AG10803 (cell line): ENCODE measurements around the gene CWC27.

Experiments
- DNase-seq: peaks from one replicate; pipeline ENCODE4 v3.0.0; 2010; ENCODE audit warnings: low read depth
- H3K4me3 ChIP-seq: 2 replicates; pipeline ENCODE4 v1.5.1; 2011; ENCODE audit warnings: mild to moderate bottlenecking, low read length, control low read depth
- TF ChIP-seq, protein P1 (sequence below): conservative IDR thresholded peaks from 2 replicates; pipeline ENCODE4 v1.5.1; 2011; ENCODE audit warnings: mild to moderate bottlenecking, low read length, control low read depth, inconsistent platforms

Gene CWC27

DNA sequence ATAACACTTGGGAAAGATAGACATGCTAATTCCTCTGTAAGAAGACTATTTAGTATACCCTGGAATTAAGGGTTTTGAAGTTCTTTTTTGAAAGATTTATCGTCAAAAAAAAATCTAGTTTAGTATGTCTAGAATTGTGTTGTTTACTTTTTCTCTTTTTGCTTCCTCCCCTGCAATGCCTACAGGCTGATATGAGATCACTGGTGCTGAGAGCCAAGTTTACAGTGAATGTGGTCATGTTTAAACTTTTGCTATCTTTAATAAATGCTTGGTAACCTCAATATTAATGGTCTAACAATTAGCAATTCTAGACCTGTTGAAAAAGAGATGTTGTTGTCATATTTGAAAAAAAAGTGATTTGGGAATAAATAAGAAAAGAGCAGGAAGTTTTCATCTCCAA lies 86.1 kb downstream of the CWC27 start:
- DNase-seq = no peak
- no peak overlapping the region for H3K4me3 ChIP-seq
- TF ChIP-seq, protein P1, sequence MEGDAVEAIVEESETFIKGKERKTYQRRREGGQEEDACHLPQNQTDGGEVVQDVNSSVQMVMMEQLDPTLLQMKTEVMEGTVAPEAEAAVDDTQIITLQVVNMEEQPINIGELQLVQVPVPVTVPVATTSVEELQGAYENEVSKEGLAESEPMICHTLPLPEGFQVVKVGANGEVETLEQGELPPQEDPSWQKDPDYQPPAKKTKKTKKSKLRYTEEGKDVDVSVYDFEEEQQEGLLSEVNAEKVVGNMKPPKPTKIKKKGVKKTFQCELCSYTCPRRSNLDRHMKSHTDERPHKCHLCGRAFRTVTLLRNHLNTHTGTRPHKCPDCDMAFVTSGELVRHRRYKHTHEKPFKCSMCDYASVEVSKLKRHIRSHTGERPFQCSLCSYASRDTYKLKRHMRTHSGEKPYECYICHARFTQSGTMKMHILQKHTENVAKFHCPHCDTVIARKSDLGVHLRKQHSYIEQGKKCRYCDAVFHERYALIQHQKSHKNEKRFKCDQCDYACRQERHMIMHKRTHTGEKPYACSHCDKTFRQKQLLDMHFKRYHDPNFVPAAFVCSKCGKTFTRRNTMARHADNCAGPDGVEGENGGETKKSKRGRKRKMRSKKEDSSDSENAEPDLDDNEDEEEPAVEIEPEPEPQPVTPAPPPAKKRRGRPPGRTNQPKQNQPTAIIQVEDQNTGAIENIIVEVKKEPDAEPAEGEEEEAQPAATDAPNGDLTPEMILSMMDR = no peak

DNA sequence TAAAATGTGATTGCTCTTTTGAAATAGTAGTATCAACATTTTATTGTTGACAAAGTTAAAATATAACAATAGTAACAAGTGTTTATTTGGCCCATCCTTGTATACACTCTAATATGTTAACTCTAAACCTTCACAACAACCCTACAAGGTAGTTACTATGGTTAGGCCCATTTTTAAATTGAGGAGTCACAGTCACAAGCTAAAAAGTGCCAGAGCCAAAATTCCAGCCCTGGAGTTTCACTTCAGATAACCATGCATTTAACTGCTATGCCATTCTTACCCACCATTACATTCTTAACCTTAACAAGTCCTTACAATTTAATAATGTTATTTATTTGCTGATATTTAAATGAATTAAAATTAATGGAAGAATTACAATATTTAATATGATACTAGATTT lies 91.2 kb downstream of the CWC27 start:
- TF ChIP-seq, protein P1 = no peak
- no peak for DNase-seq
- no peak overlapping the region for H3K4me3 ChIP-seq

DNA sequence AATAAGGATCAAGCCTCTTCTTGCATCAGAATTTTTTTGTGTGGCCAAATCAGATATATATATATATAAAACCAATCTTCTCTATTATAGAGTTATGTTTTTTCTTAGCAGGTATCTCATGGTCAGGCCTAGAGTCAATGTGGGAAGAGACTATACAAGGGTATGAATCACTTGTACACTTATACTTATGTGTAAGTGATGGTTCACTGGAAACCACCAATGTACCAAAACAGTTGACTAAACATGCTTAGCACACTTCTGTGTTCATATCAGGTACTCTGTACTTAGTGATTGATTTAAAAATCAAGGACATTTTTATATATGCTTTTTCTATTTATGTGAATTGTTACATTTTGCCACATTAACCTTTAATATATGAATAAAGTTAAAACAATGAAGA lies 92.6 kb downstream of the CWC27 start:
- no peak overlapping the region for H3K4me3 ChIP-seq
- no peak for DNase-seq
- TF ChIP-seq, protein P1 = no peak

DNA sequence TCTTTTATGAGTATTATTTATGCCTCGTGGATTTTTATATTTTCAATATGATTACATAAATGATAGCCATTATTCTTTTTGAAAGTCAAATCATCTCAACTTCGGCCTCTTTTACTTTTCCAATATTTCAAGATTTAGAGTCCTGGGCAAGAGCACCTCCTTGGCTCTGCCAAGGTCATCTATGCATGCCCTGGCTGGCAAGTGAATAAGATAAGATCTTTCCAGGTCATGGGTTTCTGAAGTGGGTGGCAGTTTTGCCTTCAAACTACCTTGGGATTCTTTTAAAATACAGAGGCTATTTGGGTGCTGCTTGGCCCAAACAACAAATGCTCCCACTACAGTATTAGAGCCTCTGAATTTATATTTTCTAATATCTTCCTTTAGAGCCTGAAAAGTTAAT lies 95.4 kb downstream of the CWC27 start:
- DNase-seq = no peak
- TF ChIP-seq, protein P1 = no peak
- H3K4me3 ChIP-seq = no peak overlapping the region

DNA sequence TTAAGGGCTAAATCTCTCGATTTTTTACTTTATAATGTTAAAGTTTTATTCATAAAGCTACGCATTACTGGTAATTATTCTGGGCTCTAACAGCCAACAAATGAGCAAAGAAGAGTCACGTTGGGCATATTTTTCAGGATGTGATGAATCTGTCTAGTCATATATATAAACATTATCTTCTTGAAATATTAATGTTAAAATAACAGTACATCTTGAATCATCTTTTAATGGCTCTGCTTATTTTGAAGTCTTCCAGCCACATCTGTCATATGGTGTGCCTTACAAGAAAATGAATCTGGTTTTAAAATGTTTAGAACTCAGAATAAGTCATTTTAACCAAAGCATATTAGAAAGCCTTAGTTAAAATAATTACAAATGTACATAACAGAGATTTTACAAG lies 96.9 kb downstream of the CWC27 start:
- TF ChIP-seq, protein P1 = no peak
- DNase-seq = no peak
- no peak overlapping the region for H3K4me3 ChIP-seq

DNA sequence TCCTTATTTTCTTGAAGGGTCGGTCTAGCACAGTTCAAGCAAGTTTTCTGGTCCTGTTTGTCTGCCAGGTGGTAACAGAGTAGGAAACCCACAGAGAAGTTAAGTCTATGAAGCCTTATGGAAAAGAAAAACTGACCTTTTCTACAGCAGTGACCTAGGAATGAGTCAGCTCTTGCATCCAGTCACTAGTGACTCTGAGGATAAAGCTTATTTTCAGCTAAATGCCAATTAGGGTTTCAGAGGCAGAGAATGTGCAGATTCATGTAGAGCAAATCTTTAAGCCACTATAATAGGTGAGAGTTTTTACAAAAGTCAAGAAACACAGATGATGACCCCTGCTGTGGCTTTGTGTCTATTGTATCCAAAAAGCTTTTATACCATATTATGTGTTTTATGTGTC lies 100.7 kb downstream of the CWC27 start:
- DNase-seq = peak; percentile 45
- no peak overlapping the region for H3K4me3 ChIP-seq
- TF ChIP-seq, protein P1 = no peak

DNA sequence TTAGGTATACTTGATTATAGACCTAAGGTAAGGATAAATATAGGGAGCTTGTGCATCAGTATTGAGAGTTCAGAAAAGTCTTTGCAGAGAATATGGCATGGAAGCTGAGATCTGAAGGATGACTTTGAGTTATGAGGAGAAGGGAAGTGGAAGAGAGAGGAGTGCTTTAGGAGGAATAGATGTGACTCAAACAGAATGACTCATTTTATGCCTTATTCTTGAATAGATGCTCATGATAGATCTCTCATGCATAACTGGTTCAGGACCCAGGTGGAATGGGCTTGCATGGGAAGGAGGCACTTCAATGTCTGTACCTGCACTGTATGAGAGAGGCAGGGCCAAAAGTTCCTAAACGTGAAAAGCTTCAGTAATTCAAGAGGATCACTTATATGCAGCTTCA lies 103.3 kb downstream of the CWC27 start:
- DNase-seq = no peak
- TF ChIP-seq, protein P1 = no peak
- no peak overlapping the region for H3K4me3 ChIP-seq
